Measurements from ENCODE around the gene LHX3. TPM values are rescaled to one million over a fixed set of nuclear protein-coding genes. Genes with fewer than 3 reads are reported as not detected.

The LHX3 gene
- polyA plus RNA-seq, 2 of the 4 experiments (the other 2 are of a cell fraction) = 0.03 TPM; not detected in 1

DNA sequence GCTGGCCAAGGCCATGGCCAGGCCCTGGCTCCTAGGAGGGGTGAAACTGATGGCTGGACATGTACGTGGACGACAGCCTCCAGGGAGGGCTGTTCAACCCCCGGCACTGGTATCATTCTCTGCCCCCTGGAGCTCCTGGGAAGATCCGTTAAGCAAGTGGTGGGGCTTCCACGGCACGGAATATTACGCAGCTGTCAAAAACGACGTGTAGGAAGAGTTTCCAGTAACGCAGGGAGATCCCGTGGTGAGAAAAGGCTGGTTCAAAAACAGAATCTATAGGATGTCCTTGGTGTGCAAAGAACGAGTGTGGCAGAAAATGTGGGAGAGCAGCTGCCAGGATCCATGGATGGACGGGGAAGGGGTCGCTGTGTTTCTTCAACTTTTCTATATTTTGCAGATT lies 50.0 kb downstream of the LHX3 start:
- Histone ChIP-seq H3K4me3 (no peak overlapping the region), H3K27ac (no peak overlapping the region), H3K4me1 (no peaks in the 10 kb centered on the region), H3K4me2 (no peak overlapping the region), H3K9me3 (no peaks in the 10 kb centered on the region)
- ChIA-PET POLR2A (no interaction called here), CTCF (interaction anchor here (0.9 to 1.0 kb wide), 2 partner anchors 15 to 113 kb away, joined by 3 read pairs; no protein-coding TSS in a partner anchor)
- ATAC-seq (no peak), DNase-seq (ENCODE audit: low read depth in 1 of 2, low spot score in 1 of 2) (no peak), FAIRE-seq (no peak)
- 61% methylated on average over 12 of the region's 14 CpGs for WGBS (ENCODE audit: missing lambda C conversion rate)
- TF ChIP-seq RNF2 (IDR thresholded peaks at IDR 0.05; ENCODE audit: borderline replicate concordance, low read depth) (no peak), CBX8 (IDR thresholded peaks at IDR 0.05) (no peak), EP300 (IDR thresholded peaks at IDR 0.05) (no peak), MAZ (IDR thresholded peaks at IDR 0.05; ENCODE audit: borderline replicate concordance, low read depth, low read length) (no peak), CHD4 (IDR thresholded peaks at IDR 0.05; ENCODE audit: borderline replicate concordance) (no peak)
- TF ChIP-seq, protein P1, sequence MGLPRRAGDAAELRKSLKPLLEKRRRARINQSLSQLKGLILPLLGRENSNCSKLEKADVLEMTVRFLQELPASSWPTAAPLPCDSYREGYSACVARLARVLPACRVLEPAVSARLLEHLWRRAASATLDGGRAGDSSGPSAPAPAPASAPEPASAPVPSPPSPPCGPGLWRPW (IDR thresholded peaks at IDR 0.05) = no peak
- TF ChIP-seq, protein P2, sequence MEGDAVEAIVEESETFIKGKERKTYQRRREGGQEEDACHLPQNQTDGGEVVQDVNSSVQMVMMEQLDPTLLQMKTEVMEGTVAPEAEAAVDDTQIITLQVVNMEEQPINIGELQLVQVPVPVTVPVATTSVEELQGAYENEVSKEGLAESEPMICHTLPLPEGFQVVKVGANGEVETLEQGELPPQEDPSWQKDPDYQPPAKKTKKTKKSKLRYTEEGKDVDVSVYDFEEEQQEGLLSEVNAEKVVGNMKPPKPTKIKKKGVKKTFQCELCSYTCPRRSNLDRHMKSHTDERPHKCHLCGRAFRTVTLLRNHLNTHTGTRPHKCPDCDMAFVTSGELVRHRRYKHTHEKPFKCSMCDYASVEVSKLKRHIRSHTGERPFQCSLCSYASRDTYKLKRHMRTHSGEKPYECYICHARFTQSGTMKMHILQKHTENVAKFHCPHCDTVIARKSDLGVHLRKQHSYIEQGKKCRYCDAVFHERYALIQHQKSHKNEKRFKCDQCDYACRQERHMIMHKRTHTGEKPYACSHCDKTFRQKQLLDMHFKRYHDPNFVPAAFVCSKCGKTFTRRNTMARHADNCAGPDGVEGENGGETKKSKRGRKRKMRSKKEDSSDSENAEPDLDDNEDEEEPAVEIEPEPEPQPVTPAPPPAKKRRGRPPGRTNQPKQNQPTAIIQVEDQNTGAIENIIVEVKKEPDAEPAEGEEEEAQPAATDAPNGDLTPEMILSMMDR (IDR thresholded peaks at IDR 0.05) = no peak
- TF ChIP-seq, protein P3, sequence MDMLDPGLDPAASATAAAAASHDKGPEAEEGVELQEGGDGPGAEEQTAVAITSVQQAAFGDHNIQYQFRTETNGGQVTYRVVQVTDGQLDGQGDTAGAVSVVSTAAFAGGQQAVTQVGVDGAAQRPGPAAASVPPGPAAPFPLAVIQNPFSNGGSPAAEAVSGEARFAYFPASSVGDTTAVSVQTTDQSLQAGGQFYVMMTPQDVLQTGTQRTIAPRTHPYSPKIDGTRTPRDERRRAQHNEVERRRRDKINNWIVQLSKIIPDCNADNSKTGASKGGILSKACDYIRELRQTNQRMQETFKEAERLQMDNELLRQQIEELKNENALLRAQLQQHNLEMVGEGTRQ (IDR thresholded peaks at IDR 0.05) = no peak

DNA sequence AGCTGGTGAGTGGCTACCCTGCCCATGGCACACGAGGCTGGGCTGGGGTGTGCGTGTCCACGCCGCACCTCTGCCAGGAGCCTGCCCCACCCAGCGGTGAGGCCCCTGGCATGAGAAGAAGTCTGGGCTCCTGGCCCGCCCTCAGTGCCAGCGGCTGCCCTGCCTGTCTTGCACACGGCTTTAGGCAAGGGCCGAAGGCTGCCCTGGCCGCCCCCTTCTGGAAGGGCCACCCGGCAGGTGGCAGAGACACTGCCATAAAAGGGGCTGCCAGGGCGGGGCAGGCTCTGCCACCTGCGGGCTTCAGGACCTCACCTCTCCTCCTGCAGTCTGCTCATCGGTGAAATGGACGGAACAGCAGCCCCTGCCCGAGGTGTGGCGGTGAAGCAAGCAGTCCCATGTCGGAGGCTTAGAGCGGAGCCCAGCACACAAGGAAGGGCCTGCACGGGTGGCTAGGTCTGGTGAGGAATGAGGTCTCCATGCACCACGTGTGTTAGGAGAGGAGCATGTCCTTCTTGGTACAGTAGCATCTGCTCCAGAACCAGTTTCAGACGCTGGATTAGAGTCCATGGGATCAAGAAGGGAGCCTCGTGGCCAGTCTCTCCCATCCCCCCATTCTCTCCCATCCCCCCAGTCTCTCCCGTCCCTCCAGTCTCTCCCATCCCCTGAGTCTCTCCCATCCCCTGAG lies 51.4 kb downstream of the LHX3 start:
- no peak for TF ChIP-seq POLR2A (IDR thresholded peaks at IDR 0.05; ENCODE audit: low read length)
- TF ChIP-seq FOSL2 (IDR thresholded peaks at IDR 0.05) = no peak
- no peak for TF ChIP-seq FOSL2 (CRISPR knock-in tag; IDR thresholded peaks at IDR 0.05)
- H3K27ac ChIP-seq = no peak overlapping the region
- 59% methylated on average over 14 of the region's 24 CpGs for WGBS (ENCODE audit: missing lambda C conversion rate)
- CTCF ChIA-PET = interaction anchor here (2.1 kb wide), 1 partner anchor 17 kb away, joined by 8 read pairs; no protein-coding TSS in a partner anchor
- POLR2A ChIA-PET = no interaction called here
- peak; percentile 14 to 42; a peak in 3 of 6 replicates for ATAC-seq
- no peak for FAIRE-seq
- H3K9me3 ChIP-seq = no peaks in the 10 kb centered on the region
- no peak overlapping the region for H3K4me3 ChIP-seq
- peak in 1 of 2 experiments; percentile 29 for DNase-seq (ENCODE audit: low read depth in 1 of 2, low spot score in 1 of 2)
- H3K4me2 ChIP-seq = no peak overlapping the region
- H3K4me1 ChIP-seq = no peaks in the 10 kb centered on the region

- ATAC-seq (0 out of 6 replicates have a peak, but pooled peaks of 1 of the 2 experiments have one; percentile 3), FAIRE-seq (no peak), DNase-seq (ENCODE audit: low read depth in 1 of 2, low spot score in 1 of 2) (no peak)
- WGBS (ENCODE audit: missing lambda C conversion rate) = 88% methylated on average over 9 of the region's 12 CpGs
- Histone ChIP-seq H3K4me3 (no peak overlapping the region), H3K27ac (no peak overlapping the region), H3K4me1 (no peaks in the 10 kb centered on the region), H3K9me3 (no peaks in the 10 kb centered on the region), H3K4me2 (no peak overlapping the region)
- POLR2A ChIA-PET = no interaction called here
- CTCF ChIA-PET = interaction anchor here (0.9 to 2.1 kb wide), 2 partner anchors 13 to 18 kb away, joined by 3 to 8 read pairs; no protein-coding TSS in a partner anchor
- TF ChIP-seq ESRRA (IDR thresholded peaks at IDR 0.05; ENCODE audit: borderline replicate concordance, low read length) (no peak), PBX3 (IDR thresholded peaks at IDR 0.05) (no peak), RAD21 (conservative IDR thresholded peaks at IDR 0.05 in 1 of 2, IDR thresholded peaks at IDR 0.05 in 1 of 2) (no peak), BCL3 (IDR thresholded peaks at IDR 0.05) (no peak), GATA3 (IDR thresholded peaks at IDR 0.05; ENCODE audit: borderline replicate concordance) (no peak), POLR2A (IDR thresholded peaks at IDR 0.05; ENCODE audit: low read length) (no peak), RARB (CRISPR knock-in tag; IDR thresholded peaks at IDR 0.05) (no peak), BHLHE40 (IDR thresholded peaks at IDR 0.05; ENCODE audit: low read depth, low read length) (no peak), NPAS2 (CRISPR knock-in tag; IDR thresholded peaks at IDR 0.05; ENCODE audit: borderline replicate concordance) (no peak), CBX2 (IDR thresholded peaks at IDR 0.05; ENCODE audit: borderline replicate concordance, low read depth) (no peak), PHF8 (IDR thresholded peaks at IDR 0.05; ENCODE audit: borderline replicate concordance, low read depth) (no peak), SMC3 (IDR thresholded peaks at IDR 0.05) (no peak)
- TF ChIP-seq, protein P4, sequence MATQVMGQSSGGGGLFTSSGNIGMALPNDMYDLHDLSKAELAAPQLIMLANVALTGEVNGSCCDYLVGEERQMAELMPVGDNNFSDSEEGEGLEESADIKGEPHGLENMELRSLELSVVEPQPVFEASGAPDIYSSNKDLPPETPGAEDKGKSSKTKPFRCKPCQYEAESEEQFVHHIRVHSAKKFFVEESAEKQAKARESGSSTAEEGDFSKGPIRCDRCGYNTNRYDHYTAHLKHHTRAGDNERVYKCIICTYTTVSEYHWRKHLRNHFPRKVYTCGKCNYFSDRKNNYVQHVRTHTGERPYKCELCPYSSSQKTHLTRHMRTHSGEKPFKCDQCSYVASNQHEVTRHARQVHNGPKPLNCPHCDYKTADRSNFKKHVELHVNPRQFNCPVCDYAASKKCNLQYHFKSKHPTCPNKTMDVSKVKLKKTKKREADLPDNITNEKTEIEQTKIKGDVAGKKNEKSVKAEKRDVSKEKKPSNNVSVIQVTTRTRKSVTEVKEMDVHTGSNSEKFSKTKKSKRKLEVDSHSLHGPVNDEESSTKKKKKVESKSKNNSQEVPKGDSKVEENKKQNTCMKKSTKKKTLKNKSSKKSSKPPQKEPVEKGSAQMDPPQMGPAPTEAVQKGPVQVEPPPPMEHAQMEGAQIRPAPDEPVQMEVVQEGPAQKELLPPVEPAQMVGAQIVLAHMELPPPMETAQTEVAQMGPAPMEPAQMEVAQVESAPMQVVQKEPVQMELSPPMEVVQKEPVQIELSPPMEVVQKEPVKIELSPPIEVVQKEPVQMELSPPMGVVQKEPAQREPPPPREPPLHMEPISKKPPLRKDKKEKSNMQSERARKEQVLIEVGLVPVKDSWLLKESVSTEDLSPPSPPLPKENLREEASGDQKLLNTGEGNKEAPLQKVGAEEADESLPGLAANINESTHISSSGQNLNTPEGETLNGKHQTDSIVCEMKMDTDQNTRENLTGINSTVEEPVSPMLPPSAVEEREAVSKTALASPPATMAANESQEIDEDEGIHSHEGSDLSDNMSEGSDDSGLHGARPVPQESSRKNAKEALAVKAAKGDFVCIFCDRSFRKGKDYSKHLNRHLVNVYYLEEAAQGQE (IDR thresholded peaks at IDR 0.05) = no peak
- TF ChIP-seq, protein P3 (IDR thresholded peaks at IDR 0.05) = no peak
Observed at GRCh38 chr9:136152931-136153330, 52.0 kb downstream of the LHX3 start.
